H9 (cell line): ENCODE data around the gene TBC1D22A. TPM values are rescaled to one million over a fixed set of nuclear protein-coding genes. Genes with fewer than 3 reads are reported as not detected.
A peak's percentile ranks its signal among the peaks of the same experiment; 100 is the strongest.

ENCODE experiments used
- DNase-seq: peaks from one replicate; pipeline ENCODE4 v3.0.0-alpha.2; 2017
- H2AFZ ChIP-seq: one replicate; pipeline ENCODE4 v1.6.1; 2013; ENCODE audit warnings: mild to moderate bottlenecking, low read length, control low read depth, moderate library complexity
- H2AK5ac ChIP-seq: 2 replicates; pipeline ENCODE4 v1.6.1; 2013; ENCODE audit warnings: low read length, control low read depth, mixed read lengths; ENCODE audit not compliant: insufficient read length
- H2BK120ac ChIP-seq: one replicate; pipeline ENCODE4 v1.6.1; 2013; ENCODE audit warnings: low read depth, mild to moderate bottlenecking, low read length, control low read depth, inconsistent platforms; ENCODE audit not compliant: poor library complexity, severe bottlenecking
- H2BK12ac ChIP-seq: 2 replicates; pipeline ENCODE4 v1.6.1; 2013; ENCODE audit warnings: low read length, control low read depth, mixed read lengths, low read depth; ENCODE audit not compliant: insufficient read length
- H2BK15ac ChIP-seq: 2 replicates; pipeline ENCODE4 v1.6.1; 2013; ENCODE audit warnings: low read depth, low read length, control low read depth
- H2BK20ac ChIP-seq: one replicate; pipeline ENCODE4 v1.6.1; 2013; ENCODE audit warnings: low read depth, mild to moderate bottlenecking, low read length, control low read depth, inconsistent platforms; ENCODE audit not compliant: poor library complexity, severe bottlenecking
- H2BK5ac ChIP-seq: 2 replicates; pipeline ENCODE4 v1.6.1; 2013; ENCODE audit warnings: low read length, control low read depth, mixed read lengths; ENCODE audit not compliant: insufficient read length
- H3K14ac ChIP-seq: 2 replicates; pipeline ENCODE4 v1.6.1; 2013; ENCODE audit warnings: low read length, control low read depth; ENCODE audit not compliant: insufficient read depth
- H3K18ac ChIP-seq: 2 replicates; pipeline ENCODE4 v1.6.1; 2013; ENCODE audit warnings: low read depth, mild to moderate bottlenecking, mixed read lengths, low read length, control low read depth; ENCODE audit not compliant: insufficient read length
- H3K23ac ChIP-seq: 2 replicates; pipeline ENCODE4 v1.6.1; 2013; ENCODE audit warnings: low read length, control low read depth, mixed read lengths, low read depth; ENCODE audit not compliant: insufficient read length
- H3K23me2 ChIP-seq: 2 replicates; pipeline ENCODE4 v1.6.1; 2013; ENCODE audit warnings: low read depth, mild to moderate bottlenecking, mixed read lengths, low read length, control low read depth; ENCODE audit not compliant: insufficient read length, poor library complexity, severe bottlenecking
- H3K27ac ChIP-seq: 2 replicates; pipeline ENCODE4 v1.5.1; 2013; ENCODE audit warnings: low read length, control low read depth, mixed read lengths, low read depth; ENCODE audit not compliant: insufficient read length
- H3K27me3 ChIP-seq: 2 replicates; pipeline ENCODE4 v1.6.1; 2013; ENCODE audit warnings: low read length, control low read depth, inconsistent platforms; ENCODE audit not compliant: insufficient read depth
- H3K4ac ChIP-seq: 2 replicates; pipeline ENCODE4 v1.6.1; 2013; ENCODE audit warnings: low read depth, mild to moderate bottlenecking, control low read depth, inconsistent platforms, low read length, moderate library complexity
- H3K4me1 ChIP-seq: 2 replicates; pipeline ENCODE4 v1.6.1; 2013; ENCODE audit warnings: low read length, control low read depth, inconsistent platforms; ENCODE audit not compliant: insufficient read depth
- H3K4me2 ChIP-seq: 2 replicates; pipeline ENCODE4 v1.6.1; 2013; ENCODE audit warnings: low read length, control low read depth, mixed read lengths; ENCODE audit not compliant: insufficient read length, insufficient read depth
- H3K56ac ChIP-seq: 2 replicates; pipeline ENCODE4 v1.6.1; 2013; ENCODE audit warnings: low read depth, mild to moderate bottlenecking, mixed read lengths, low read length, control low read depth; ENCODE audit not compliant: insufficient read length
- H3K79me1 ChIP-seq: 2 replicates; pipeline ENCODE4 v1.6.1; 2013; ENCODE audit warnings: low read depth, mild to moderate bottlenecking, moderate library complexity, low read length, control low read depth, inconsistent platforms; ENCODE audit not compliant: insufficient read depth, poor library complexity, severe bottlenecking
- H3K79me2 ChIP-seq: 2 replicates; pipeline ENCODE4 v1.6.1; 2013; ENCODE audit warnings: low read length, control low read depth, inconsistent platforms; ENCODE audit not compliant: insufficient read depth
- H3K9ac ChIP-seq: 2 replicates; pipeline ENCODE4 v1.6.1; 2013; ENCODE audit warnings: low read length, control low read depth, mixed read lengths; ENCODE audit not compliant: insufficient read length; ENCODE audit errors: extremely low read depth
- H3K9me3 ChIP-seq: one replicate; pipeline ENCODE4 v1.6.1; 2013; ENCODE audit warnings: low read depth, low read length, inconsistent platforms; ENCODE audit not compliant: control insufficient read depth
- H3T11ph ChIP-seq: one replicate; pipeline ENCODE4 v1.6.1; 2013; ENCODE audit warnings: mild to moderate bottlenecking, low read length, control low read depth, inconsistent platforms
- H4K20me1 ChIP-seq: one replicate; pipeline ENCODE4 v1.6.1; 2013; ENCODE audit not compliant: control insufficient read depth, insufficient read length, insufficient read depth
- H4K5ac ChIP-seq: 2 replicates; pipeline ENCODE4 v1.6.1; 2013; ENCODE audit warnings: low read depth, mild to moderate bottlenecking, mixed read lengths, low read length, control low read depth; ENCODE audit not compliant: insufficient read length
- H4K8ac ChIP-seq: replicated peaks from 2 replicates; pipeline ENCODE4 v1.6.1; 2013; ENCODE audit warnings: low read length, control low read depth, mixed read lengths, low read depth; ENCODE audit not compliant: insufficient read length
- H4K91ac ChIP-seq: 2 replicates; pipeline ENCODE4 v1.6.1; 2013; ENCODE audit warnings: low read depth, mild to moderate bottlenecking, moderate library complexity, mixed read lengths, low read length, control low read depth; ENCODE audit not compliant: insufficient read length
- H3K27ac Mint-ChIP-seq, 3 experiments: 2 replicates in 2 of 3; 3 replicates in 1 of 3; pipeline ENCODE4 v1.8.0; 2020 to 2021; ENCODE audit warnings: mixed read lengths in 3 of 3, mild to moderate bottlenecking in 1 of 3, moderate library complexity in 1 of 3
- H3K27me3 Mint-ChIP-seq: 2 replicates; pipeline ENCODE4 v1.8.0; 2021; ENCODE audit warnings: low read depth, mild to moderate bottlenecking, moderate library complexity, mixed read lengths
- H3K36me3 Mint-ChIP-seq, 3 experiments: 2 replicates in 2 of 3; 3 replicates in 1 of 3; pipeline ENCODE4 v1.8.0; 2020 to 2021; ENCODE audit warnings: low read depth in 3 of 3, mixed read lengths in 3 of 3; ENCODE audit not compliant: insufficient read depth in 1 of 3
- H3K4me1 Mint-ChIP-seq, 2 experiments: 2 replicates each; pipeline ENCODE4 v1.8.0; 2020; ENCODE audit warnings: mixed read lengths in 2 of 2
- H3K4me3 Mint-ChIP-seq, 2 experiments: 2 replicates in 1 of 2; 3 replicates in 1 of 2; pipeline ENCODE4 v1.8.0; 2020 to 2021; ENCODE audit warnings: mild to moderate bottlenecking in 2 of 2, mixed read lengths in 2 of 2, moderate library complexity in 1 of 2
- H3K9me3 Mint-ChIP-seq, 2 experiments: 2 replicates in 1 of 2; 3 replicates in 1 of 2; pipeline ENCODE4 v1.8.0; 2020; ENCODE audit warnings: mild to moderate bottlenecking in 2 of 2, mixed read lengths in 2 of 2, moderate library complexity in 1 of 2
- WGBS: extraction: QIAGEN DNeasy Blood & Tissue Kit; methylation state at CpG from one replicate; pipeline ENCODE4 v1.1.7; 2013; ENCODE audit warnings: missing lambda C conversion rate, low lambda C conversion rate, mixed read lengths; ENCODE audit not compliant: insufficient read length; ENCODE audit errors: extremely low coverage; 5-methylcytosine and 5-hydroxymethylcytosine counted together
- total RNA-seq: library from RNA; stranded (reverse); gene quantifications from 2 replicates; pipeline ENCODE4 v1.2.1, GENCODE V29; 2021
- TF ChIP-seq, protein P1 (sequence below): fragments of 200-600 bp; sonication (generic); conservative IDR thresholded peaks from 3 replicates; pipeline ENCODE4 v1.8.0; 2021; ENCODE audit warnings: antibody characterized with exemption, mild to moderate bottlenecking

TBC1D22A gene
- total RNA-seq, 1 experiment from 2014 or later = 20.8 TPM

DNA sequence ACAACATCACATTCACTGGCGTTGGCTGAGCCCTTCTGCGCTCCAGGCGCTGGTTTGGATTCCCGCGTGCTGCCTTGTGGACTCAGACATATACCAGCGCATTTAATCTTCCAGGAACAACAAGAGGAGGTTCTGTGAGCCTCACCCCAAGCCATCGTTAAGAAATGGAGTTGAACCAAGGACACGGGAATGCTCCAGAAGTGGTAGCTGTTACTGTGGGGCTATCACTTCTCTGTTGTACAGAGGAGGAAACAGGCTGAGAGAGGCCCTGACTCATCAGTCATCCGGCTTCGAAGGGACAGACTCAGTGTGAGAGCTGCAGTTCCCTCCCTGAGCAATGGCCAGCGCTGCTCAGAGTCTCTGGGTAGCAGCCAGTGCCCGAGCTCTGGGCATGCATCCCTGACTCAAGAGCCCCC, 291.3 kb downstream of the TBC1D22A start:
- Histone ChIP-seq H4K5ac (no peak overlapping the region), H2BK5ac (no peak overlapping the region), H2AK5ac (no peak overlapping the region), H3K23ac (no peak overlapping the region), H3K23me2 (no peaks in the 10 kb centered on the region), H3K9me3 (no peaks in the 10 kb centered on the region), H3K14ac (no peak overlapping the region), H3K27me3 (no peaks in the 10 kb centered on the region), H2BK120ac (no peak overlapping the region), H2BK15ac (no peak overlapping the region), H4K91ac (no peak overlapping the region), H3T11ph (no peak overlapping the region), H3K4ac (no peak overlapping the region), H3K9ac (no peak overlapping the region), H2BK20ac (no peak overlapping the region), H3K4me1 (no peaks in the 10 kb centered on the region), H3K18ac (no peak overlapping the region), H4K20me1 (no peaks in the 10 kb centered on the region), H2BK12ac (no peak overlapping the region), H3K4me2 (no peak overlapping the region), H3K27ac (no peak overlapping the region), H3K56ac (no peak overlapping the region), H2AFZ (no peak overlapping the region), H4K8ac (no peak overlapping the region), H3K79me2 (no peaks in the 10 kb centered on the region), H3K79me1 (no peaks in the 10 kb centered on the region)
- H3K27me3 Mint-ChIP-seq = no peaks in the 10 kb centered on the region; the same call in 1 of the 2 replicates
- DNase-seq = no peak
- H3K9me3 Mint-ChIP-seq = no peaks in the 10 kb centered on the region
- H3K36me3 Mint-ChIP-seq = peaks cover 0 to 6% (median 2%) of the 10 kb centered on the region in 3 experiments; a peak in 2 of 7 replicates
- peak overlapping the region; percentile 34 to 74 (median 62); a peak in 4 of 7 replicates for H3K27ac Mint-ChIP-seq
- no CpG with 5 or more reads among the region's 12 CpGs for WGBS
- TF ChIP-seq, protein P1, sequence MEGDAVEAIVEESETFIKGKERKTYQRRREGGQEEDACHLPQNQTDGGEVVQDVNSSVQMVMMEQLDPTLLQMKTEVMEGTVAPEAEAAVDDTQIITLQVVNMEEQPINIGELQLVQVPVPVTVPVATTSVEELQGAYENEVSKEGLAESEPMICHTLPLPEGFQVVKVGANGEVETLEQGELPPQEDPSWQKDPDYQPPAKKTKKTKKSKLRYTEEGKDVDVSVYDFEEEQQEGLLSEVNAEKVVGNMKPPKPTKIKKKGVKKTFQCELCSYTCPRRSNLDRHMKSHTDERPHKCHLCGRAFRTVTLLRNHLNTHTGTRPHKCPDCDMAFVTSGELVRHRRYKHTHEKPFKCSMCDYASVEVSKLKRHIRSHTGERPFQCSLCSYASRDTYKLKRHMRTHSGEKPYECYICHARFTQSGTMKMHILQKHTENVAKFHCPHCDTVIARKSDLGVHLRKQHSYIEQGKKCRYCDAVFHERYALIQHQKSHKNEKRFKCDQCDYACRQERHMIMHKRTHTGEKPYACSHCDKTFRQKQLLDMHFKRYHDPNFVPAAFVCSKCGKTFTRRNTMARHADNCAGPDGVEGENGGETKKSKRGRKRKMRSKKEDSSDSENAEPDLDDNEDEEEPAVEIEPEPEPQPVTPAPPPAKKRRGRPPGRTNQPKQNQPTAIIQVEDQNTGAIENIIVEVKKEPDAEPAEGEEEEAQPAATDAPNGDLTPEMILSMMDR = no peak
- H3K4me1 Mint-ChIP-seq = peaks cover 5 to 26% of the 10 kb centered on the region in 2 experiments
- no peak overlapping the region for H3K4me3 Mint-ChIP-seq
